Neutrophil (primary cell): ENCODE data around the gene NAALADL2.

Experiments used
- H3K27ac ChIP-seq: fragments of 200-600 bp; sonication (generic); 2 replicates; pipeline ENCODE4 v1.5.1; 2016; ENCODE audit warnings: mild to moderate bottlenecking, moderate library complexity
- H3K27me3 ChIP-seq: fragments of 200-600 bp; sonication (generic); 2 replicates; pipeline ENCODE4 v1.6.0; 2016; ENCODE audit warnings: mild to moderate bottlenecking
- H3K36me3 ChIP-seq: fragments of 200-600 bp; sonication (generic); 2 replicates; pipeline ENCODE4 v1.5.1; 2017
- H3K4me1 ChIP-seq, 2 experiments: fragments of 200-600 bp in 1 of 2; sonication (generic) in 1 of 2; 1 replicate in 1 of 2; 2 replicates in 1 of 2; pipeline versions ENCODE4 v1.5.1 to v1.6.1; 2013 to 2016; ENCODE audit warnings: low read depth in 1 of 2, low read length in 1 of 2, mild to moderate bottlenecking in 1 of 2, moderate library complexity in 1 of 2; ENCODE audit not compliant: control insufficient read depth in 1 of 2, insufficient read depth in 1 of 2
- H3K4me3 ChIP-seq, 2 experiments: fragments of 200-600 bp in 1 of 2; sonication (generic) in 1 of 2; 1 replicate in 1 of 2; 2 replicates in 1 of 2; pipeline ENCODE4 v1.5.1; 2013 to 2016; ENCODE audit warnings: low read depth in 1 of 2, low read length in 1 of 2, mild to moderate bottlenecking in 1 of 2, moderate library complexity in 1 of 2
- H3K9me3 ChIP-seq: fragments of 200-600 bp; sonication (generic); 2 replicates; pipeline ENCODE4 v1.5.1; 2016
- CTCF ChIP-seq: fragments of 200-600 bp; sonication (generic); IDR thresholded peaks from 2 replicates; pipeline ENCODE4 v1.5.1; 2016; ENCODE audit warnings: antibody characterized with exemption

Gene NAALADL2

GRCh38 chr3:175469124-175469523 lies 610.0 kb downstream of the NAALADL2 start:
- H3K27me3 ChIP-seq, result no peaks in the 10 kb centered on the region
- no peaks in the 10 kb centered on the region for H3K9me3 ChIP-seq
- no peaks in the 10 kb centered on the region for H3K36me3 ChIP-seq
- no peak for TF ChIP-seq CTCF
- no peaks in the 10 kb centered on the region for H3K4me1 ChIP-seq
- no peak overlapping the region for H3K27ac ChIP-seq
- no peak overlapping the region for H3K4me3 ChIP-seq

- Histone ChIP-seq H3K27me3 (no peaks in the 10 kb centered on the region), H3K4me1 (no peaks in the 10 kb centered on the region), H3K9me3 (no peaks in the 10 kb centered on the region), H3K36me3 (no peaks in the 10 kb centered on the region), H3K27ac (no peak overlapping the region), H3K4me3 (no peak overlapping the region)
- TF ChIP-seq CTCF, result no peak
Observed at GRCh38 chr3:175475765-175476164, 616.6 kb downstream of the NAALADL2 start.

GRCh38 chr3:175476489-175476888 lies 617.4 kb downstream of the NAALADL2 start:
- Histone ChIP-seq H3K36me3 (no peaks in the 10 kb centered on the region), H3K4me3 (no peak overlapping the region), H3K4me1 (no peaks in the 10 kb centered on the region), H3K27ac (no peak overlapping the region), H3K9me3 (no peaks in the 10 kb centered on the region), H3K27me3 (no peaks in the 10 kb centered on the region)
- TF ChIP-seq CTCF, result no peak

DNA sequence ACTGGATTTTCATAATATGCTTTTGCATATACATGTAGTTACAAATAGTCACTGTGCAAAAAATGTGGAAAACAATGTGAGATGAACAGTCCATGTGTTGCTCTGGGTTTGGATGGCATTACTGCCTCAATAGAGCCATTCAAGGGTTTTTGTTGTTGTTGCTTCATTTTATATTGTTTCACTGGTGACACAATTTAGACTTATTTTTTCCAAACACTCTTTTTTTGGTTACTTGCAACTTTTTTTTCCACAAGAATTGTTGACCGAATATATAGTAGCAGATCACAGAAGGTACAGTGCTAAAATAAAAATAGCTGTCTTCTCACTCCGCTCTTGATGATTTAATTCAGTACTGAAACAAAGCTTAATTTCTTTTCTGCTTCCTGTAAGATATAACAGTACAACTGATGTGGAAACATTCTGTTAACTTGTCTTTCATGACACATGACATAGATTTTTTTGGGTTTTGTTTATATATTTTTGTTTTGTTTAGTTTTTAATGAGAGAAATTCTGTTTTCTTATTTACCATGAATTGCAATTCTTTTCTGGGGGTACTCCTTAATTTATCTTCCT lies 618.6 kb downstream of the NAALADL2 start:
- Histone ChIP-seq H3K4me3 (no peak overlapping the region), H3K4me1 (no peaks in the 10 kb centered on the region), H3K27me3 (no peaks in the 10 kb centered on the region), H3K36me3 (no peaks in the 10 kb centered on the region), H3K9me3 (no peaks in the 10 kb centered on the region), H3K27ac (no peak overlapping the region)
- no peak for TF ChIP-seq CTCF

DNA sequence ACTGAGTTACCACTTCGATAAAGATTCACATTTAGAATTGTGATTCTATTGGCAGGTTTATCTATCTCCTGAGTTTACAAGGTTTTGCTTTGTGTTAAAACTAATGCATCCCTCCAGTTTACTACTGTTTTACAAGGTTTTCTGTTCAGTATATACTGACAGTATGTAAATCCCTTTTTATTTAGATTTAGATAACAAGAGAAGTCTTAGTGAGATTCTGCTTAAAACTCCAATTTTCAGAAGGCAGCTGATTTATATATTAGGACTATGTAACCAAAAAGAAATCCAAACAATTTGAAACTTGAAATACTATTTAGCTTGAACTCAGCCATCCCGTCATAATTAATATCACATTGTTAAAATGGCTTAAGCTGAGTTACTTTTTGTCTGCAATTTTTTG lies 619.2 kb downstream of the NAALADL2 start:
- Histone ChIP-seq H3K27me3 (no peaks in the 10 kb centered on the region), H3K4me1 (no peaks in the 10 kb centered on the region), H3K36me3 (no peaks in the 10 kb centered on the region), H3K27ac (no peak overlapping the region), H3K9me3 (no peaks in the 10 kb centered on the region), H3K4me3 (no peak overlapping the region)
- no peak for TF ChIP-seq CTCF

- TF ChIP-seq CTCF, result no peak
- H3K4me3 ChIP-seq, result no peak overlapping the region
- H3K4me1 ChIP-seq, result no peaks in the 10 kb centered on the region
- no peaks in the 10 kb centered on the region for H3K9me3 ChIP-seq
- H3K36me3 ChIP-seq, result no peaks in the 10 kb centered on the region
- H3K27ac ChIP-seq, result no peak overlapping the region
- H3K27me3 ChIP-seq, result no peaks in the 10 kb centered on the region
Observed at GRCh38 chr3:175479175-175479574, 620.0 kb downstream of the NAALADL2 start.
